ENCODE results near the gene ATP1B4. TPM values are rescaled to one million over a fixed set of nuclear protein-coding genes. Genes with fewer than 3 reads are reported as not detected.

The ATP1B4 gene
- total and polyA plus RNA-seq, 9 of the 15 experiments (the other 6 are each of a cell fraction or from before 2014, with no cell fraction given): 0.04 to 0.18 TPM; not detected in 7

DNA sequence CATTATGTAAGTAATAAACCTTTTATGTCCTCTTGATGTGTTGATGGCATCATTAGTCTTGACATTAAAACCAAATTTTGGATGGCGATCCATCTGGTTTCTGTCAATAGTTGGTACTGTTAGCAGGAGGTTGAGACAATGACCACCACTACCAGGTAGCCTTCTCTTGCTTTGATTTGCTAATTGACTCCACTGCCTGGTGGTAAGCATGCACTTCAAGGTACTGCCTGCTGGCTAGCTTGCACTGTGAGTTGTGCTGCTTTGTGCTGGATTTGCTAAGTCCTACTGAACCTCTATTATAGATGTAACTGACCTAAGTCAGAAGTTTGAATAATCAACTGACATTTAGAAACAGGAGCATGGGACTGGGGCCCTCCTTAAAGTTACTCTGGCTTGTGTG is 46.3 kb downstream of the ATP1B4 start (continued):
- TF ChIP-seq SMAD1 (IDR thresholded peaks at IDR 0.05; ENCODE audit: low read depth, low read length, partially characterized antibody) (no peak), FOXA3 (CRISPR knock-in tag; conservative IDR thresholded peaks at IDR 0.05 in 1 of 2, IDR thresholded peaks at IDR 0.05 in 1 of 2) (no peak), ZBTB17 (CRISPR knock-in tag; IDR thresholded peaks at IDR 0.05) (no peak), E2F8 (IDR thresholded peaks at IDR 0.05; ENCODE audit: low read depth, partially characterized antibody) (no peak), SAP30 (IDR thresholded peaks at IDR 0.05; ENCODE audit: borderline replicate concordance, insufficient read depth, low read depth, low read length, poor library complexity, severe bottlenecking) (no peak), PHB2 (IDR thresholded peaks at IDR 0.05; ENCODE audit: low read depth) (no peak), NFRKB (IDR thresholded peaks at IDR 0.05; ENCODE audit: low read depth) (no peak), SMC3 (conservative IDR thresholded peaks at IDR 0.05; ENCODE audit: insufficient read depth, low read depth, low read length) (no peak), HOXB6 (CRISPR knock-in tag; IDR thresholded peaks at IDR 0.05; ENCODE audit: borderline replicate concordance) (no peak)
- TF ChIP-seq, protein P1, sequence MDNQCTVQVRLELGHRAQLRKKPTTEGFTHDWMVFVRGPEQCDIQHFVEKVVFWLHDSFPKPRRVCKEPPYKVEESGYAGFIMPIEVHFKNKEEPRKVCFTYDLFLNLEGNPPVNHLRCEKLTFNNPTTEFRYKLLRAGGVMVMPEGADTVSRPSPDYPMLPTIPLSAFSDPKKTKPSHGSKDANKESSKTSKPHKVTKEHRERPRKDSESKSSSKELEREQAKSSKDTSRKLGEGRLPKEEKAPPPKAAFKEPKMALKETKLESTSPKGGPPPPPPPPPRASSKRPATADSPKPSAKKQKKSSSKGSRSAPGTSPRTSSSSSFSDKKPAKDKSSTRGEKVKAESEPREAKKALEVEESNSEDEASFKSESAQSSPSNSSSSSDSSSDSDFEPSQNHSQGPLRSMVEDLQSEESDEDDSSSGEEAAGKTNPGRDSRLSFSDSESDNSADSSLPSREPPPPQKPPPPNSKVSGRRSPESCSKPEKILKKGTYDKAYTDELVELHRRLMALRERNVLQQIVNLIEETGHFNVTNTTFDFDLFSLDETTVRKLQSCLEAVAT (IDR thresholded peaks at IDR 0.05): no peak
- TF ChIP-seq, protein P2, sequence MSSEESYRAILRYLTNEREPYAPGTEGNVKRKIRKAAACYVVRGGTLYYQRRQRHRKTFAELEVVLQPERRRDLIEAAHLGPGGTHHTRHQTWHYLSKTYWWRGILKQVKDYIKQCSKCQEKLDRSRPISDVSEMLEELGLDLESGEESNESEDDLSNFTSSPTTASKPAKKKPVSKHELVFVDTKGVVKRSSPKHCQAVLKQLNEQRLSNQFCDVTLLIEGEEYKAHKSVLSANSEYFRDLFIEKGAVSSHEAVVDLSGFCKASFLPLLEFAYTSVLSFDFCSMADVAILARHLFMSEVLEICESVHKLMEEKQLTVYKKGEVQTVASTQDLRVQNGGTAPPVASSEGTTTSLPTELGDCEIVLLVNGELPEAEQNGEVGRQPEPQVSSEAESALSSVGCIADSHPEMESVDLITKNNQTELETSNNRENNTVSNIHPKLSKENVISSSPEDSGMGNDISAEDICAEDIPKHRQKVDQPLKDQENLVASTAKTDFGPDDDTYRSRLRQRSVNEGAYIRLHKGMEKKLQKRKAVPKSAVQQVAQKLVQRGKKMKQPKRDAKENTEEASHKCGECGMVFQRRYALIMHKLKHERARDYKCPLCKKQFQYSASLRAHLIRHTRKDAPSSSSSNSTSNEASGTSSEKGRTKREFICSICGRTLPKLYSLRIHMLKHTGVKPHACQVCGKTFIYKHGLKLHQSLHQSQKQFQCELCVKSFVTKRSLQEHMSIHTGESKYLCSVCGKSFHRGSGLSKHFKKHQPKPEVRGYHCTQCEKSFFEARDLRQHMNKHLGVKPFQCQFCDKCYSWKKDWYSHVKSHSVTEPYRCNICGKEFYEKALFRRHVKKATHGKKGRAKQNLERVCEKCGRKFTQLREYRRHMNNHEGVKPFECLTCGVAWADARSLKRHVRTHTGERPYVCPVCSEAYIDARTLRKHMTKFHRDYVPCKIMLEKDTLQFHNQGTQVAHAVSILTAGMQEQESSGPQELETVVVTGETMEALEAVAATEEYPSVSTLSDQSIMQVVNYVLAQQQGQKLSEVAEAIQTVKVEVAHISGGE (CRISPR knock-in tag; IDR thresholded peaks at IDR 0.05): no peak
- TF ChIP-seq, protein P3, sequence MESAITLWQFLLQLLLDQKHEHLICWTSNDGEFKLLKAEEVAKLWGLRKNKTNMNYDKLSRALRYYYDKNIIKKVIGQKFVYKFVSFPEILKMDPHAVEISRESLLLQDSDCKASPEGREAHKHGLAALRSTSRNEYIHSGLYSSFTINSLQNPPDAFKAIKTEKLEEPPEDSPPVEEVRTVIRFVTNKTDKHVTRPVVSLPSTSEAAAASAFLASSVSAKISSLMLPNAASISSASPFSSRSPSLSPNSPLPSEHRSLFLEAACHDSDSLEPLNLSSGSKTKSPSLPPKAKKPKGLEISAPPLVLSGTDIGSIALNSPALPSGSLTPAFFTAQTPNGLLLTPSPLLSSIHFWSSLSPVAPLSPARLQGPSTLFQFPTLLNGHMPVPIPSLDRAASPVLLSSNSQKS (CRISPR knock-in tag; IDR thresholded peaks at IDR 0.05): no peak
- TF ChIP-seq, protein P4, sequence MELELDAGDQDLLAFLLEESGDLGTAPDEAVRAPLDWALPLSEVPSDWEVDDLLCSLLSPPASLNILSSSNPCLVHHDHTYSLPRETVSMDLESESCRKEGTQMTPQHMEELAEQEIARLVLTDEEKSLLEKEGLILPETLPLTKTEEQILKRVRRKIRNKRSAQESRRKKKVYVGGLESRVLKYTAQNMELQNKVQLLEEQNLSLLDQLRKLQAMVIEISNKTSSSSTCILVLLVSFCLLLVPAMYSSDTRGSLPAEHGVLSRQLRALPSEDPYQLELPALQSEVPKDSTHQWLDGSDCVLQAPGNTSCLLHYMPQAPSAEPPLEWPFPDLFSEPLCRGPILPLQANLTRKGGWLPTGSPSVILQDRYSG (tag; conservative IDR thresholded peaks at IDR 0.05; ENCODE audit: low read depth): no peak
